Endothelial cell of umbilical vein (primary cell): ENCODE results near the gene CARNS1. TPM values are rescaled to one million over a fixed set of nuclear protein-coding genes. Genes with fewer than 3 reads are reported as not detected.

Experiments
- BruUV-seq: library from RNA; stranded (reverse); fragments of 400-500 nt; replicated peaks from 2 replicates; lab custom pipeline; 2021; lab: Mats Ljungman, UMichigan
- CTCF ChIA-PET: fragments of 300-600, 350-600 bp; sonication (Branson Sonifier 250); formaldehyde crosslinking; loops from one replicate; lab custom pipeline; 2021; ENCODE audit warnings: antibody characterized with exemption, inconsistent platforms; lab: Charles Lee
- POLR2A ChIA-PET: fragments of 300-600, 350-600 bp; sonication (Branson Sonifier 250); formaldehyde crosslinking; loops from one replicate; lab custom pipeline; 2021; ENCODE audit warnings: antibody characterized with exemption, inconsistent platforms; lab: Charles Lee
- DNase-seq: peaks from one replicate; pipeline ENCODE4 v3.0.0-alpha.2; 2011; ENCODE audit warnings: low read depth, low spot score
- FAIRE-seq: peaks from 2 replicates; lab custom pipeline; 2011; peaks lifted over from hg19 to GRCh38; lab: Jason Lieb, UNC
- H2AFZ ChIP-seq: 2 replicates; pipeline ENCODE4 v1.6.0; 2012; ENCODE audit warnings: low read depth, low read length, control low read depth, inconsistent platforms
- H3K27ac ChIP-seq: 2 replicates; pipeline ENCODE4 v1.5.1; 2011; ENCODE audit warnings: low read depth, mild to moderate bottlenecking, control low read depth, low read length, moderate library complexity; ENCODE audit not compliant: insufficient read depth
- H3K27me3 ChIP-seq, 2 experiments: 2 replicates each; pipeline versions ENCODE4 v1.6.0 to v1.6.1; 2011; ENCODE audit warnings: low read length in 2 of 2, mixed read lengths in 1 of 2; ENCODE audit not compliant: control insufficient read depth in 2 of 2, insufficient read depth in 2 of 2
- H3K36me3 ChIP-seq, 2 experiments: 2 replicates in 1 of 2; 3 replicates in 1 of 2; pipeline ENCODE4 v1.5.1; 2011; ENCODE audit warnings: low read length in 2 of 2, mild to moderate bottlenecking in 1 of 2, moderate library complexity in 1 of 2; ENCODE audit not compliant: control insufficient read depth in 2 of 2, insufficient read depth in 2 of 2; ENCODE audit errors: extremely low read depth in 1 of 2
- H3K4me1 ChIP-seq: 3 replicates; pipeline ENCODE4 v1.5.1; 2011; ENCODE audit warnings: mild to moderate bottlenecking, low read length; ENCODE audit not compliant: control insufficient read depth, insufficient read depth; ENCODE audit errors: extremely low read depth
- H3K4me2 ChIP-seq: 2 replicates; pipeline ENCODE4 v1.6.1; 2011; ENCODE audit warnings: low read length, control low read depth, mixed read lengths; ENCODE audit not compliant: insufficient read depth
- H3K4me3 ChIP-seq, 3 experiments: fragments of 200-600 bp in 1 of 3; sonication (generic), shearing (Covaris generic) in 1 of 3; replicated peaks in 1 of 3; 2 replicates each; pipeline ENCODE4 v1.5.1; 2011 to 2016; ENCODE audit warnings: control low read depth in 3 of 3, low read length in 3 of 3, mild to moderate bottlenecking in 2 of 3, inconsistent platforms in 1 of 3, low read depth in 1 of 3, moderate library complexity in 1 of 3; ENCODE audit not compliant: insufficient read depth in 1 of 3
- H3K79me2 ChIP-seq: 2 replicates; pipeline ENCODE4 v1.6.0; 2012; ENCODE audit warnings: low read length, inconsistent platforms; ENCODE audit not compliant: control insufficient read depth, insufficient read depth
- H3K9ac ChIP-seq: replicated peaks from 2 replicates; pipeline ENCODE3; 2011; ENCODE audit warnings: low read length, control low read depth; ENCODE audit not compliant: insufficient read depth; ENCODE audit errors: extremely low read depth
- H3K9me1 ChIP-seq: replicated peaks from 3 replicates; pipeline ENCODE4 v1.6.0; 2011; ENCODE audit warnings: mild to moderate bottlenecking, low read length; ENCODE audit not compliant: control insufficient read depth, insufficient read depth; ENCODE audit errors: extremely low read depth
- H3K9me3 ChIP-seq: replicated peaks from 2 replicates; pipeline ENCODE4 v1.5.1; 2012; ENCODE audit warnings: low read length, inconsistent platforms; ENCODE audit not compliant: control insufficient read depth, insufficient read depth
- H4K20me1 ChIP-seq: replicated peaks from 2 replicates; pipeline ENCODE3; 2011; ENCODE audit warnings: mild to moderate bottlenecking, low read length; ENCODE audit not compliant: control insufficient read depth, insufficient read depth; ENCODE audit errors: extremely low read depth
- EZH2 ChIP-seq: IDR thresholded peaks from 2 replicates; pipeline ENCODE4 v1.6.1; 2012; ENCODE audit warnings: borderline replicate concordance, low read depth, mild to moderate bottlenecking, moderate library complexity, low read length, inconsistent platforms; ENCODE audit not compliant: severe bottlenecking
- JUN ChIP-seq: IDR thresholded peaks from 2 replicates; pipeline ENCODE4 v1.6.1; 2011; ENCODE audit warnings: borderline replicate concordance, low read depth; ENCODE audit not compliant: insufficient read length, insufficient read depth
- MYC ChIP-seq: IDR thresholded peaks from one replicate; pipeline ENCODE4 v1.6.1; 2011; ENCODE audit warnings: mild to moderate bottlenecking, low read depth, low read length
- POLR2A ChIP-seq: IDR thresholded peaks from 2 replicates; pipeline ENCODE4 v1.6.1; 2012; ENCODE audit warnings: low read depth, mild to moderate bottlenecking, control low read depth, low read length
- POLR2AphosphoS5 ChIP-seq: IDR thresholded peaks from 2 replicates; pipeline ENCODE4 v1.6.1; 2012; ENCODE audit warnings: low read depth, mild to moderate bottlenecking, control low read depth, low read length, moderate library complexity; ENCODE audit not compliant: insufficient read depth
- dilution Hi-C: fragments of 300-500 bp; cut with MboI; formaldehyde crosslinking; loops from one replicate; pipeline ENCODE4 v1.15.0; 2019; ENCODE audit warnings: low sequenced_read_pairs; ENCODE audit not compliant: extremely low pct_ligation_motif_present
- intact Hi-C: fragments of 100-400 bp; cut with micrococcal nuclease; formaldehyde crosslinking; loops from one replicate; pipeline ENCODE4 v1.10.0; 2022
- polyA plus RNA-seq, 4 experiments: library from polyadenylated mRNA; depleted of rRNA in 3 of 4; stranded (reverse) in 3 of 4; unstranded in 1 of 4; fragments of >200 nt; gene quantifications; 2 replicates each; pipeline versions ENCODE4 v1.2.1 to v1.2.3, GENCODE V29; 2011 to 2012; ENCODE audit warnings: missing spikeins in 1 of 4
- total RNA-seq: library from RNA; stranded (reverse); gene quantifications from 2 replicates; pipeline ENCODE4 v1.2.3, GENCODE V29; 2021
- TF ChIP-seq, protein P1 (sequence below): IDR thresholded peaks from 2 replicates; pipeline ENCODE4 v1.6.1; 2011; ENCODE audit not compliant: insufficient read depth, insufficient read length
- TF ChIP-seq, protein P2 (sequence below), 2 donors: IDR thresholded peaks; 1 replicate in 1 of 2; 2 replicates in 1 of 2; pipeline ENCODE4 v1.5.1; 2011; ENCODE audit warnings: low read length in 2 of 2, mild to moderate bottlenecking in 2 of 2, moderate library complexity in 2 of 2, control low read depth in 1 of 2, inconsistent platforms in 1 of 2, low read depth in 1 of 2; ENCODE audit not compliant: insufficient read depth in 1 of 2; ENCODE audit errors: extremely low read depth in 1 of 2

CARNS1 gene
- total and polyA plus RNA-seq, 2 donors (not counting 3 experiments of a cell fraction or from before 2014, with no cell fraction given) = 0.14 to 0.35 TPM

- Histone ChIP-seq H4K20me1 (no peaks in the 10 kb centered on the region), H3K9ac (no peak overlapping the region), H3K4me2 (no peak overlapping the region), H3K36me3 (no peaks in the 10 kb centered on the region), H2AFZ (no peak overlapping the region), H3K4me1 (peaks cover 6% of the 10 kb centered on the region), H3K27me3 (peaks cover 0 to 2% of the 10 kb centered on the region in 2 experiments), H3K27ac (no peak overlapping the region), H3K9me3 (no peaks in the 10 kb centered on the region), H3K79me2 (peaks cover 5% of the 10 kb centered on the region), H3K4me3 (no peak overlapping the region), H3K9me1 (no peaks in the 10 kb centered on the region)
- DNase-seq (no peak), FAIRE-seq (no peak)
- ChIA-PET CTCF (interaction anchor here (2.5 kb wide), 1 partner anchor 14 kb away, joined by 6 read pairs; no protein-coding TSS in a partner anchor), POLR2A (no interaction called here)
- BruUV-seq = no TSS peak
- no peak for TF ChIP-seq POLR2A
- TF ChIP-seq, protein P1, sequence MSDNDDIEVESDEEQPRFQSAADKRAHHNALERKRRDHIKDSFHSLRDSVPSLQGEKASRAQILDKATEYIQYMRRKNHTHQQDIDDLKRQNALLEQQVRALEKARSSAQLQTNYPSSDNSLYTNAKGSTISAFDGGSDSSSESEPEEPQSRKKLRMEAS = no peak
- TF ChIP-seq EZH2 = no peak
- TF ChIP-seq, protein P2, sequence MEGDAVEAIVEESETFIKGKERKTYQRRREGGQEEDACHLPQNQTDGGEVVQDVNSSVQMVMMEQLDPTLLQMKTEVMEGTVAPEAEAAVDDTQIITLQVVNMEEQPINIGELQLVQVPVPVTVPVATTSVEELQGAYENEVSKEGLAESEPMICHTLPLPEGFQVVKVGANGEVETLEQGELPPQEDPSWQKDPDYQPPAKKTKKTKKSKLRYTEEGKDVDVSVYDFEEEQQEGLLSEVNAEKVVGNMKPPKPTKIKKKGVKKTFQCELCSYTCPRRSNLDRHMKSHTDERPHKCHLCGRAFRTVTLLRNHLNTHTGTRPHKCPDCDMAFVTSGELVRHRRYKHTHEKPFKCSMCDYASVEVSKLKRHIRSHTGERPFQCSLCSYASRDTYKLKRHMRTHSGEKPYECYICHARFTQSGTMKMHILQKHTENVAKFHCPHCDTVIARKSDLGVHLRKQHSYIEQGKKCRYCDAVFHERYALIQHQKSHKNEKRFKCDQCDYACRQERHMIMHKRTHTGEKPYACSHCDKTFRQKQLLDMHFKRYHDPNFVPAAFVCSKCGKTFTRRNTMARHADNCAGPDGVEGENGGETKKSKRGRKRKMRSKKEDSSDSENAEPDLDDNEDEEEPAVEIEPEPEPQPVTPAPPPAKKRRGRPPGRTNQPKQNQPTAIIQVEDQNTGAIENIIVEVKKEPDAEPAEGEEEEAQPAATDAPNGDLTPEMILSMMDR (IDR thresholded peaks at IDR 0.05; ENCODE audit: extremely low read depth in 1 of 2, insufficient read depth in 1 of 2, low read depth in 1 of 2, low read length in 2 of 2) = no peak
- no peak for TF ChIP-seq JUN
- TF ChIP-seq POLR2AphosphoS5 = no peak
- no peak for TF ChIP-seq MYC
- dilution Hi-C loops = no loop called here
- intact Hi-C loops = no loop called here
Observed at GRCh38 chr11:67405688-67406339, 9.7 kb upstream of the CARNS1 start.
